ENCODE measurements around the gene ANTXR1. TPM values are rescaled to one million over a fixed set of nuclear protein-coding genes. Genes with fewer than 3 reads are reported as not detected.

Gene ANTXR1
- total RNA-seq, 2 donors from 2014 or later: 146 to 147 TPM

Small RNAs within 50 kb of the gene (microRNA-seq; reads per million reads assigned to microRNA genes)
- 0.78 to 1.9 reads per million in 2 donors for gene MIR3126 (ENCODE audit: borderline microRNAs expressed in 2 of 2)

Other genes with a start within 250 kb of the ANTXR1 start
- under 1 TPM in 1 of 2 donors, not detected in 1; 0.65 TPM for gene BMP10, start 141.8 kb upstream of the ANTXR1 start, total RNA-seq
- gene GKN2, start 60.3 kb upstream of the ANTXR1 start, total RNA-seq: not detected
- not detected for gene GKN1, start 38.5 kb upstream of the ANTXR1 start, total RNA-seq

Data from posterior vena cava (tissue), 2 donors.